WI38 (cell line): ENCODE measurements around the gene DEFB110.

Source experiments
- H3K4me3 ChIP-seq: 2 replicates; pipeline ENCODE4 v1.5.1; 2011; ENCODE audit warnings: low read depth, mild to moderate bottlenecking, control low read depth, low read length
- TF ChIP-seq, protein P1 (sequence below): IDR thresholded peaks from 2 replicates; pipeline ENCODE4 v1.5.1; 2012; ENCODE audit warnings: low read depth, mild to moderate bottlenecking, control low read depth, low read length

Gene DEFB110

DNA sequence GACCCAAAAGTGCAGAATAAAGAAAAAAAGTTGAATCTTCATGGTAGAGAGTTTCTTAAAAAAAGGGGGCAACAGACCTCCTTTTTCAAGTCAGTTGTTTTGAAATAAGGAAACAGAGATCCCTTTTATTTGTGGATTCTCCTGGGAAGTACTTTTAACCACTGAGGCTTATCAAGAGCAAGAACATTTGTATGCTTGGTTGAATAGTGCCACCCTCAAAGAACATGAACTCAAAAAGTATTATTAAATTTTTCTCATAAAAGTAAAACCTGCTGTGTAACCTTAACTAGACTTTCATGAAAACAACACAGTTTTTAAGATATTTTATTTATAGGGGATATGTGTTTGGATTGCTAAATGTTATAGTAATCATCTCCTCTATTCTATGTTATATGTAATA is at the start of gene DEFB110:
Gene DEFB110, minus strand, starts transcription at position 101 of the 400 bp plus-strand sequence. Its CDS starts 59 bp downstream, at position 42.
- TF ChIP-seq, protein P1, sequence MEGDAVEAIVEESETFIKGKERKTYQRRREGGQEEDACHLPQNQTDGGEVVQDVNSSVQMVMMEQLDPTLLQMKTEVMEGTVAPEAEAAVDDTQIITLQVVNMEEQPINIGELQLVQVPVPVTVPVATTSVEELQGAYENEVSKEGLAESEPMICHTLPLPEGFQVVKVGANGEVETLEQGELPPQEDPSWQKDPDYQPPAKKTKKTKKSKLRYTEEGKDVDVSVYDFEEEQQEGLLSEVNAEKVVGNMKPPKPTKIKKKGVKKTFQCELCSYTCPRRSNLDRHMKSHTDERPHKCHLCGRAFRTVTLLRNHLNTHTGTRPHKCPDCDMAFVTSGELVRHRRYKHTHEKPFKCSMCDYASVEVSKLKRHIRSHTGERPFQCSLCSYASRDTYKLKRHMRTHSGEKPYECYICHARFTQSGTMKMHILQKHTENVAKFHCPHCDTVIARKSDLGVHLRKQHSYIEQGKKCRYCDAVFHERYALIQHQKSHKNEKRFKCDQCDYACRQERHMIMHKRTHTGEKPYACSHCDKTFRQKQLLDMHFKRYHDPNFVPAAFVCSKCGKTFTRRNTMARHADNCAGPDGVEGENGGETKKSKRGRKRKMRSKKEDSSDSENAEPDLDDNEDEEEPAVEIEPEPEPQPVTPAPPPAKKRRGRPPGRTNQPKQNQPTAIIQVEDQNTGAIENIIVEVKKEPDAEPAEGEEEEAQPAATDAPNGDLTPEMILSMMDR, result no peak
- no peak within 1 kb of the TSS for H3K4me3 ChIP-seq

- TF ChIP-seq, protein P1, result no peak
- H3K4me3 ChIP-seq, result no peak overlapping the region
Measured at GRCh38 chr6:50070101-50070500, 48.3 kb upstream of the DEFB110 start.

DNA sequence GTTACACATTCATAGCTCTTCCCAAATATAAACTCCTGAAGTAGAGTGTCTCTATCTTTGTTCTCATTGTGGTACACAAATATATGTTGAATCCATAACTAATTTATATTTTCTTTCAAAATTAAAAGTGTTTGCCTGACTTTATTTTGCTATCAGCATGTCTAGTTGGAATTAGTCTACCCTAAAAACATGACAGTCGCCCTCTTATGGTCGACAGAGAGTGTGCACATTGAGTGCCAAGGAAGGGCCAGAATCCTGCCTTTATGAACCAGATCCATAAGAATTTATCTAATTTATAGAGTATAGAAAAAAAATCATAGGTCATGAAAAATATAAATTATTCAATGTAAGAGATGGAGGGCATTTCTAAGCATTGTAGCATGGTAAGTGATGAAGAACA is 40.3 kb upstream of the DEFB110 start:
- TF ChIP-seq, protein P1, result no peak
- H3K4me3 ChIP-seq, result no peak overlapping the region

DNA sequence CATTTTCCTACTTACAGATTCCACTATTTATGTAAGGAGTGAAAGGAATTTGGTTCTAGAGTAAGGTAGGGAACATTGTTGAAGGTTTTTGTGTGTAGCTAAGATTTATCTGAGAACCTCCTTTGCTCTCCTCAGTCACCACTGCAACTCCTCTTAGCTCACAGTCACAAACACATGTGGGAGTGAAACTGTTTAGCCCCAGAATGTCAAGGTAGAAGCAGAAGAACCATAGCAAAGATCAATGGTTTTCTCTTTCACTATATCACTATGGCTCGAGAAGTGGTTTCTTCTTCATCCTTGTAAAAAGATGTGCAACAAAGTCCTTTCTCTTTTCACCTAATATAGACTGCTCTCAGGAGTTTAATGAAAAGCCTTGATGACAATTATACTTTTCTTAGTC is 34.4 kb upstream of the DEFB110 start:
- H3K4me3 ChIP-seq, result no peak overlapping the region
- TF ChIP-seq, protein P1, result no peak

DNA sequence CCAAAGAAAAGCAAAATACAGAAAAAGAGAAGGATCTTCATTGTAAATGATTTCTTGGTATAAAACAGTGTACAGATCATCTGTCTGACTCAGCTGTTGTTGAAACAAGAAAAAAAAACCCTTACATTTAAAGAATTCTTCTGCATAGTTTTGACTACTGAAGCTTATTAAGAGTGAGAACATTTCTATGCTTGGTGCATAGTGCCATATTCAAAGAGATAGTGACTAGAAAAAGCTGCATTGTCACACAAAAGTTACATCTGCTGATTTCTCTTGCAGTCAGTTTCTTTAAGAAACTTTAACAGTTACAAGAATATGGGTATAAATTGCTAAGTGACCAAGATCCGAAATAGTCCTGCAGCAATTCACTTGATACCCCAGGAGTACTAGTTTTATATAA is 28.0 kb upstream of the DEFB110 start, which contains the start of gene DEFB112:
Gene DEFB112, minus strand, starts transcription at position 101 of the 400 bp plus-strand sequence. Its CDS starts 60 bp downstream, at position 41.
- TF ChIP-seq, protein P1, result no peak
- no peak within 1 kb of the TSS for H3K4me3 ChIP-seq

- TF ChIP-seq, protein P1, result no peak
- no peak overlapping the region for H3K4me3 ChIP-seq
Measured at GRCh38 chr6:50047026-50047425, 25.2 kb upstream of the DEFB110 start.

- TF ChIP-seq, protein P1, result no peak
- H3K4me3 ChIP-seq, result no peak overlapping the region
Measured at GRCh38 chr6:50030777-50031562, 9.2 kb upstream of the DEFB110 start.
